HL-60 (cell line): Measurements from ENCODE around the gene PHLDA2.

Source experiments
- DNase-seq, 2 experiments: peaks; one replicate each; pipeline ENCODE4 v3.0.0-alpha.2; 2010 to 2020; ENCODE audit warnings: low read depth in 1 of 2, low spot score in 1 of 2
- H3K27ac ChIP-seq: fragments of 250-450 bp; sonication (Bioruptor Pico); replicated peaks from 2 replicates; pipeline ENCODE4 v1.5.1; 2020; ENCODE audit warnings: mild to moderate bottlenecking, moderate library complexity
- H3K27me3 ChIP-seq: fragments of 250-450 bp; sonication (Bioruptor Pico); 2 replicates; pipeline ENCODE4 v1.5.1; 2021; ENCODE audit warnings: mild to moderate bottlenecking, moderate library complexity; ENCODE audit not compliant: insufficient read depth, poor library complexity, severe bottlenecking
- H3K4me3 ChIP-seq: replicated peaks from 2 replicates; pipeline ENCODE4 v1.5.1; 2011; ENCODE audit warnings: mild to moderate bottlenecking, control low read depth, low read length; ENCODE audit not compliant: insufficient read depth
- GABPA ChIP-seq: IDR thresholded peaks from 2 replicates; pipeline ENCODE4 v1.6.1; 2012; ENCODE audit warnings: low read depth
- POLR2AphosphoS5 ChIP-seq: IDR thresholded peaks from 2 replicates; pipeline ENCODE4 v1.6.1; 2012; ENCODE audit warnings: low read depth
- SPI1 ChIP-seq: IDR thresholded peaks from 2 replicates; pipeline ENCODE4 v1.6.1; 2012; ENCODE audit warnings: low read depth, mild to moderate bottlenecking, borderline replicate concordance
- TF ChIP-seq, protein P1 (sequence below): IDR thresholded peaks from 2 replicates; pipeline ENCODE4 v1.6.1; 2012; ENCODE audit warnings: low read depth; ENCODE audit not compliant: insufficient replicate concordance
- TF ChIP-seq, protein P2 (sequence below): IDR thresholded peaks from one replicate; pipeline ENCODE4 v1.5.1; 2011; ENCODE audit warnings: low read length, control low read depth, inconsistent platforms; ENCODE audit not compliant: insufficient read depth

Gene PHLDA2

DNA sequence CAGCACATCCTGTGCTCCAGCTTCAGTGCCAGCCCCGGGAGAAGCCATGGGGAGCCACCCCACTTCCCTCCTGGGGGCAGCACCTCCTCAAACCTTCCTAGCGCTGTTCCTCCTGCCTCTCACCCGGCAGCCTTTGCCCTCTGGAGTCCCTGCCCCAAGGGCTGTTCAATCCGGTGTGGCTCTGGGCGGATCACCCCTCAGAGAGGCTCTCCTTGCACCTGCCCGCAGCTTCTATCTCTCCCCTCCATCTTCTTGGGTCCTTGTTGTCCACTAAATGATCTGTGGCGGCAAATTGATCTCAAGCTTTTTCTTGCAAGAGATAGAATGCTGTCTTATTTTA lies 25.6 kb downstream of the PHLDA2 start:
- Histone ChIP-seq H3K27ac (no peak overlapping the region), H3K27me3 (no peaks in the 10 kb centered on the region), H3K4me3 (no peak overlapping the region)
- DNase-seq = no peak
- TF ChIP-seq, protein P1, sequence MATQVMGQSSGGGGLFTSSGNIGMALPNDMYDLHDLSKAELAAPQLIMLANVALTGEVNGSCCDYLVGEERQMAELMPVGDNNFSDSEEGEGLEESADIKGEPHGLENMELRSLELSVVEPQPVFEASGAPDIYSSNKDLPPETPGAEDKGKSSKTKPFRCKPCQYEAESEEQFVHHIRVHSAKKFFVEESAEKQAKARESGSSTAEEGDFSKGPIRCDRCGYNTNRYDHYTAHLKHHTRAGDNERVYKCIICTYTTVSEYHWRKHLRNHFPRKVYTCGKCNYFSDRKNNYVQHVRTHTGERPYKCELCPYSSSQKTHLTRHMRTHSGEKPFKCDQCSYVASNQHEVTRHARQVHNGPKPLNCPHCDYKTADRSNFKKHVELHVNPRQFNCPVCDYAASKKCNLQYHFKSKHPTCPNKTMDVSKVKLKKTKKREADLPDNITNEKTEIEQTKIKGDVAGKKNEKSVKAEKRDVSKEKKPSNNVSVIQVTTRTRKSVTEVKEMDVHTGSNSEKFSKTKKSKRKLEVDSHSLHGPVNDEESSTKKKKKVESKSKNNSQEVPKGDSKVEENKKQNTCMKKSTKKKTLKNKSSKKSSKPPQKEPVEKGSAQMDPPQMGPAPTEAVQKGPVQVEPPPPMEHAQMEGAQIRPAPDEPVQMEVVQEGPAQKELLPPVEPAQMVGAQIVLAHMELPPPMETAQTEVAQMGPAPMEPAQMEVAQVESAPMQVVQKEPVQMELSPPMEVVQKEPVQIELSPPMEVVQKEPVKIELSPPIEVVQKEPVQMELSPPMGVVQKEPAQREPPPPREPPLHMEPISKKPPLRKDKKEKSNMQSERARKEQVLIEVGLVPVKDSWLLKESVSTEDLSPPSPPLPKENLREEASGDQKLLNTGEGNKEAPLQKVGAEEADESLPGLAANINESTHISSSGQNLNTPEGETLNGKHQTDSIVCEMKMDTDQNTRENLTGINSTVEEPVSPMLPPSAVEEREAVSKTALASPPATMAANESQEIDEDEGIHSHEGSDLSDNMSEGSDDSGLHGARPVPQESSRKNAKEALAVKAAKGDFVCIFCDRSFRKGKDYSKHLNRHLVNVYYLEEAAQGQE = no peak
- peak; percentile 15; the same call in 1 of the 2 replicates for TF ChIP-seq SPI1

DNA sequence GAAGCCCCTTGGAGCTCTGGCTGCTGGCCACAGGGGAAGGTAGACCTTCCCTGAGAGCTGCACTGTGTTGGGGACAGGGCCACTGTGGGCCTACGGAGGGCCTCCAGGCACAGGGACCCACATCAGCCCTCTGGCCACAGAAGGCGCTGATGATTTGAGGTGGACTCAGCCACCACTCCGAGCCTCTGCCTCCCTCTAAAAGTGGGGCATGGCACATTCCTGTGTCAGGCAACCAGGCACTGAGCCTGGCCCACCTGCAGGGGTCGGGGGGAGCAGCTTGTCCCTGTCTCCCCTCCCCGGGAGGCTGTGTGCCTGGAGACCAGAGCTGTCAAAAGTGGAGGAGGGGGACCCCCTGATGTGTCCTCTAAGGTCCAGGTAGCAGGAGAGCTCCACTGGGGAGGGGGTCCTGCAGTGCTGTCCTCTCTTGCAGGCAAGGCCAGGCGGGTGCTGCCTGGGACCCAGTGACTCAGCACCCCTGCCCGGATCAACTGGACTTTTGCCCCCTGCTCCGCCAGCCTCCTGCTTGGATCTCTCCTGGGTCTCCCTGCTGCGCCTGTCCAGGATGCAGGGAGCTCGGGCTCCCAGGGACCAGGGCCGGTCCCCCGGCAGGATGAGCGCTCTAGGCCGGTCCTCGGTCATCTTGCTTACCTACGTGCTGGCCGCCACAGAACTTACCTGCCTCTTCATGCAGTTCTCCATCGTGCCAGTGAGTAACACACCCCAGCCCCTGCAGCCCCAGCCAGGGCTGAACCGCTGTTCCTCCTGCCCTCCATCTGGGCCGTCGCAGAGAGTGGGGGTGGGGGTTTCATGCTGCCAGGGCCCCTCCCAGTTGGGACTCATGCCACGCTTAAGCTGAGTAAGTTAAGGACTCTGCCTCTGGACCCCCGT lies 26.2 kb downstream of the PHLDA2 start:
- Histone ChIP-seq H3K27me3 (no peaks in the 10 kb centered on the region), H3K27ac (peak overlapping the region; percentile 77), H3K4me3 (peak overlapping the region; percentile 62)
- no peak for DNase-seq
- TF ChIP-seq, protein P1 = no peak
- no peak for TF ChIP-seq POLR2AphosphoS5
- no peak for TF ChIP-seq GABPA
- TF ChIP-seq SPI1 = no peak
- TF ChIP-seq, protein P2, sequence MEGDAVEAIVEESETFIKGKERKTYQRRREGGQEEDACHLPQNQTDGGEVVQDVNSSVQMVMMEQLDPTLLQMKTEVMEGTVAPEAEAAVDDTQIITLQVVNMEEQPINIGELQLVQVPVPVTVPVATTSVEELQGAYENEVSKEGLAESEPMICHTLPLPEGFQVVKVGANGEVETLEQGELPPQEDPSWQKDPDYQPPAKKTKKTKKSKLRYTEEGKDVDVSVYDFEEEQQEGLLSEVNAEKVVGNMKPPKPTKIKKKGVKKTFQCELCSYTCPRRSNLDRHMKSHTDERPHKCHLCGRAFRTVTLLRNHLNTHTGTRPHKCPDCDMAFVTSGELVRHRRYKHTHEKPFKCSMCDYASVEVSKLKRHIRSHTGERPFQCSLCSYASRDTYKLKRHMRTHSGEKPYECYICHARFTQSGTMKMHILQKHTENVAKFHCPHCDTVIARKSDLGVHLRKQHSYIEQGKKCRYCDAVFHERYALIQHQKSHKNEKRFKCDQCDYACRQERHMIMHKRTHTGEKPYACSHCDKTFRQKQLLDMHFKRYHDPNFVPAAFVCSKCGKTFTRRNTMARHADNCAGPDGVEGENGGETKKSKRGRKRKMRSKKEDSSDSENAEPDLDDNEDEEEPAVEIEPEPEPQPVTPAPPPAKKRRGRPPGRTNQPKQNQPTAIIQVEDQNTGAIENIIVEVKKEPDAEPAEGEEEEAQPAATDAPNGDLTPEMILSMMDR = no peak

DNA sequence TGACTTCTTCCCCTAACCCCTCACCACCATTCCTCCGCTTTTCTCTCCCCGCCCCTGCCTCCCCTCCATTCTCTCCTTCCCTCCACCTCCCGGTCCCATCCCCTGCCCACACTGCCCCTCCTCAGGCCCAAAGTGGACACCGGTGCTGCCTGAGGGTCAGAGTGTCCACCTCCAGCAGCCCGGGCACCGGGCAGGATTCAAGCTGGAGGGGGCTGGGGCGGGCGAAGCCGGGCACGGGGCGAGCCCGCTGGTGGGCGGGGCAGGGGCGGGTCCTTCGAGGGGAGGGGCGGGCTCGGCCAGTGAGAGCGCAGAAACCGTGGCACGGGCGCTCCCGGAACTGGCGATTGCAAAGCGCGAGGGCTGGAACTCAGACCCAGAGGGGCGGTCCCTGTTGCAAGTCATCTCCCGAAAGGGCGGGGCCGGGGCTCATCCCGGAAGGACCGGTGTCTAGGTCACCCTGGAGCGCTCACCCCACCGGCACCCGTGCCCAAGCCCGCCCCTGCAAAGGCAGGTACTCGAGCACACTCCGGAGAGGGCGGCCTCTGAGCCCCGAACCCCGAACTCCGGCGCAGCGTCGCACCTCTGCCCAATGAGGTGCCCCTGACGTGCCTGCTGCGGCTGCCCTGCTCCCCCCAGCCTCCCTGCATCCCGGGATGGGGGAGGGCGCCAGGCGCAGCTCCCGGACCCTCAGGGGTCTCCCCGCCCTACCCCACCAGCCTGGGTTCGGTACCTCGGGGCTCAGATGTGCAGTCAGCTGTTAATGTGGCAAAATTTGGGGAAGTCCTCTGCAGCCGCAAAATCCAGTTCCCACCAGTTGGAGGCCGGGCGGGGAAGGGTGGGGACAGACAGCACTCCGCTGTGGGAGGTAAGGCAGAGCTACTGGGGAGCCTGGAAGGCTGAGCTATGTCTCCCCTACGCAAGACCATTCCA lies 27.1 kb downstream of the PHLDA2 start:
- Histone ChIP-seq H3K27me3 (no peaks in the 10 kb centered on the region), H3K4me3 (peak overlapping the region; percentile 62), H3K27ac (peak overlapping the region; percentile 77)
- peak; percentile 91 to 94 for DNase-seq
- TF ChIP-seq, protein P2 = no peak
- TF ChIP-seq POLR2AphosphoS5 = no peak
- peak; percentile 92 for TF ChIP-seq SPI1
- TF ChIP-seq, protein P1 = no peak
